Measurements from ENCODE around the gene KDELR3.

KDELR3 gene

DNA sequence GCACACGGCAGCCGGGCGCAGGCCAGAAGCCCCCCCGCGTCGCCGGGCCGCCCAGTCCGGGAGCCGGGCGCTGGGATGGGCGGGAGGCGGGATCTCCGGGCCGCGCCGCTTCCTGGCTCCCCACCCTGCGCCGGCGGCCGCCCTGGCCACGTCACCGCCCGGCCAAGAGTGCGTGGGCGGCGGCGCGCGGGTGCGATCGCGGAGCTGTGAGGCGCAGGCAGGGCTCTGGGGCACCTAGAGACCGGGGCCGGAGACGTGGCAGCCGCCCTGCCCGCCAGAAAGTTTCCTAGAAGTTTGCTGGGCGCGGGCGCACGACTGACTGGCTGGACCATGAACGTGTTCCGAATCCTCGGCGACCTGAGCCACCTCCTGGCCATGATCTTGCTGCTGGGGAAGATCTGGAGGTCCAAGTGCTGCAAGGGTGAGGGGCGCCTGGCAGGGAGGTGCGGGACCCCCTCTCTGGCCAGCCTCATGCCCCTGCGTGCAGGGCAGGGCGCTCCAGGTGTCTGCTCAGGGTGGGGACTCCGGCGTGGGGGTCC lies at the start of gene KDELR3:
Gene KDELR3, plus strand, starts transcription at position 193 of the 539 bp plus-strand sequence. Its CDS starts 138 bp downstream, at position 331.
- no peak for DNase-seq

GRCh38 chr22:38418589-38418988 lies 49.3 kb upstream of the KDELR3 start:
- DNase-seq: no peak

DNA sequence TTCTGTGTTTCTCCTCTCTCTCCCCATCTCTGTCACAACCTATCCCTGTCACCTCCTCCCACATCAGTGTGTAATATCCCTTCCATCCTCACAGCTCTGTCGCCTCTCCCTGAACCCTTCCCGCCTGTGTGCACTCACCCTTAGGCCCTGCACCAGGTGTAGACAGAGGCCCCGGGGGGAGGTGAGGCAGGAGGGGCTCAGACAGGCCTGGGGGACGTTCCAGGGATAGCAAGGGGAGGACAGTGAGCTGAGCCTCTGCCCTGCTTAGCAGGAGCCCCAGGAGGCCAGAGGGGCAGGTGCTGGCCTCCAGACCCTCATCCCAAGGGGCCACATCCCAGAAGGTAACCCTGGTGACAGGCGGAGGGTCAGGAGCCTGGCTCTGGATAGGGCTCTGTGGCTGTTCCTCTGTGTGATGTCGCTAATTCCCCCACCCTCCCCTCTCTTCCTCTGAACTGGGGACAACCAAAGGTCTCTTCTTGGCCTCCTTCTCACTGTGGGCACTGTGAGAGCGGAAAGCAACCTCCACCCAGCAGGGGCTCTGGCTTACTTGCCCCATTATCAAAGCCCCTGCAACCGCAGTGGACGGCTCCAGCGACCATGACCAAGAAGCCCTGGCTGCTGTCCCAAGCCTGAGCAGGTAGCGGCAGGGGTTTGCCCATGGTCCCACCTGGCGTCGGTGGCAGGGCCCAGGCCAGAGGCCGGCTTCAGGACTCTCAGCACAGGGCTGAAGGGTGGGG lies 48.6 kb upstream of the KDELR3 start:
- DNase-seq: no peak

DNA sequence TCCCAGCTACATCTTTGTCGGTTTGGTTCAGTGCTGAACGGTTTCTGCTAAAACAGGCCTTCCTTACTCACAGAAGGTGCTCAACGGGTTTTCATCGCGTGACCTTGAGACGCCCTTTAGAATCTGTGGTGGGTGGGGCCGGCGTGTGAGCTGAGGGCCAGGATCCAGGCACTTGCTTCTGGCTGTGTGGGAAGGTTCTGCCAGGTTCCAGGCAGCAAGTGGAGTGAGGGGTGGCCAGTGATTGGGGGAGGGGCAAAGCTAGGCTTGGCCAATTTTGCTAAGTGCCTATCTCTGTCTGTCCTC lies 48.1 kb upstream of the KDELR3 start:
- no peak for DNase-seq

DNA sequence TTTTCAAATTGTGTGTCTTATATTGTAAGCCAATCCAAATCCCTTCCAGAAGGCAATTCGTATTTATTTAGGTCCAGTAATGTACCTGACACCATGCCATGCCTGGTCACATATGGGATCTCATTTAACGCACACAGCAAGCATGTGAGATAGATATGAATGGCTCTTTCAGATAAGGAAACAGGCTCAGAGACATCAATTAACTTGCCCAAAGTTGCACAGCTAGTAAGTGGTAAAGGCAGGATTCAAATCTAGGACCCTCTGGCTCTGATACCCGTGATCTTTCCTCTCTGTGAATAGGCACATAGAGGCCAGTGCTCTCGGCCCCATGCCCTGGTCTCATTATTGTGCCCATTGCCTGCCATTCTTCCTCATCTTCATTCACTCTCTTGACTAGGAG lies 47.2 kb upstream of the KDELR3 start:
- DNase-seq: no peak

DNA sequence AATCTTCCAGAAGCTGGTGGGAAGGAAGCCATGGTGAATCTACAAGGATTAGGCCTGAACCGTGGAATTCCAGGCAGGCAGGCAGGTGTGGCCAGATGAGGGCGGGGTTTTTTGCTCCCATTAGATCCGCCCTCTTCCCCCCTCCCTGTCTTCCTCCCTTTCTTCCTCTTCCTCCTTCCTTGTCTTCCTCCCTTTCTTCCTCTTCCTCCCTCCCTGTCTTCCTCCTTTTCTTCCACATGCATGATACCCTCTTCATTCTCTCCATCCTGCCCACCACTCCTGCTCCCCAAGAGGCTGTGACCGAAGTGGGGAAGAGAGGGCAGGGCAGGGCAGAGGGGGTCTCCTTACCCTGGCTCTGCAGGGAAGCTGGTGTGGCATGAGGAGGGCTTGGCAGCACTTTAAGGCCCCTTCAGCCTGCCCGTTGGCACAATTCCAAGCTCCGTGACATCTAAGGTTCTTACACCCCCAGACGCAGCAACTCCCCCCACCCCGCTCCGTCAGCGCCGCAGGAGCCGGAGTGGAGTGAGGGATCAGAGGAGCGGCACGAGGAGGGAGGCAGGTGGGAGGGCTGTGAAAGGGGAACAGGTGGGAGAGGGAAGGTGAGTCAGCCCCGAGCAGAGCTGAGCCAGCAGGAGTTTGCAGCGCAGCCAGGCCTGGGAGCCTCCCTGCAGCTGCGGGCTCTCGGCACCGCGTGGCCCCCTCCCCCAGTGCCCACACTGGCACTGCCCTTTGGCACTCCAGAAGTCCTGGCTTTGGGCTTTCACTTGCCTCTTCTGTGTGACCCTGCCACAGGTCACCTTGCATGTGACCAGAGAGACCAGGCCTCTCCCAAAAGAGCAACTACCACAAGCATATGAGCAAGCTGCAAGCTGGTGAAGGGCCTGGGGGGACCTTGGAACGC lies 45.0 kb upstream of the KDELR3 start:
- no peak for DNase-seq

GRCh38 chr22:38423512-38424503 lies 44.1 kb upstream of the KDELR3 start:
- no peak for DNase-seq

GRCh38 chr22:38424525-38425080 lies 43.3 kb upstream of the KDELR3 start:
- no peak for DNase-seq

- DNase-seq: no peak
Measured at GRCh38 chr22:38426628-38427027, 41.3 kb upstream of the KDELR3 start.

DNA sequence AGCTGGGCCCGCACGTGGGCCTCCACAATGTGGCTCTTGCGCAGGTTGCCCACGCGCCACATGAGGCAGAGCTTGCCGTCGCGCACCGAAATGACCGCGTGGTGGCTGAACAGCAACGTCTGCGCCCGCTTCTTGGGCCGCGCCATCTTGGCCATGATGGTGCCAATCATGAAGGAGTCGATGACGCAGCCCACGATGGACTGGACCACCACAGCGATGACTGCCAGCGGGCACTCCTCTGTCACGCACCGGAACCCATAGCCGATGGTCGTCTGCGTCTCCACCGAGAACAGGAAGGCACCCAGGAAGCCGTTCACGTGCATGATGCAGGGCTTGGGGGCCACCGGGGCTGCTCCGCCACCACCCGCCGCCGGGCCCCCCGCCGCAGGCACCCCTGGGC lies 40.4 kb upstream of the KDELR3 start:
- DNase-seq: no peak

- DNase-seq: no peak
Measured at GRCh38 chr22:38427940-38428339, 40.0 kb upstream of the KDELR3 start.

DNA sequence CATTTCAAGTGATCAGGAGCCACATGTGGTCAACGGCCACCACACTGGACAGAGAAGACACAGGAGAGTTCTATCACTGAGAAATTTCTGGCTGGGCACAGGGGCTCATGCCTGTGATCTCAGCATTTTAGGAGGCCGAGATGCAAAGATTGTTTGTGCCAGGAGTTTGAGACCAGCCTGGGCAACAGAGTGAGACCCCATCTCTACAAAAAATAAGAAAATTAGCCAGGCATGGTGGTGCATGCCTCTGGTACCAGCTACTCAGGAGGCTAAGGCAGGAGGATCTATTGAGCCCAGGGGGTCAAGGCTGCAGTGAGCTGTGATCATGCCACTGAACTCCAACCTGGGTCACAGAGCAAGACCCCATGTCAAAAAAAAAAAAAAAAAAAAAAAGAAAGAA lies 39.2 kb upstream of the KDELR3 start:
- no peak for DNase-seq

DNA sequence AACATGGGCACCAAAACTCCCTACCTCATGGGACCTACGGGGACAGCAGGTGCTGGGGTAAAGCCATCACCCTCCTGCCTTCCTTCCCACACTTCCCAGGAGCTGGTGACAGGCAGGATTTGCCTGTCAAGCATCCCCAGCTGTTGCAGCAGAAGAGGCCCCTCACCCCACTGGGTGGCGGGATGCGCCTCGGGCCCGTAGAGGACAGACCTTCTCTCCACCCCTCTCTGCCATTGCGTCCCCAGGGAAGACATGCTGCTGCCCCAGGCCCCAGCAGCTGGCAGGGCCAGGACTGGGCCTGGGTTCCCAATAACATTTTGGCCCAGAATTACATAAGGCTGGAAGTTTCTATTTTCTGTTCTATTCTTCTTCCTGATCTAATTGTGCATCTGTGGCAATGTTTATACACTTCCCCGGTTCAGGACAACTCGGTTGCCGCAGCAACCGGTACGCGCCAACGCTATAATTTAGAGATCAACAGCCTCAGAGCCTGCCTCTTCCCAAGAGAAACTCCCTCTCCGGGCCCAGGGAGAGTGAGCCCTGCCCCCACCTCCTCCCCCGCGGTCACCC lies 38.3 kb upstream of the KDELR3 start:
- no peak for DNase-seq

DNA sequence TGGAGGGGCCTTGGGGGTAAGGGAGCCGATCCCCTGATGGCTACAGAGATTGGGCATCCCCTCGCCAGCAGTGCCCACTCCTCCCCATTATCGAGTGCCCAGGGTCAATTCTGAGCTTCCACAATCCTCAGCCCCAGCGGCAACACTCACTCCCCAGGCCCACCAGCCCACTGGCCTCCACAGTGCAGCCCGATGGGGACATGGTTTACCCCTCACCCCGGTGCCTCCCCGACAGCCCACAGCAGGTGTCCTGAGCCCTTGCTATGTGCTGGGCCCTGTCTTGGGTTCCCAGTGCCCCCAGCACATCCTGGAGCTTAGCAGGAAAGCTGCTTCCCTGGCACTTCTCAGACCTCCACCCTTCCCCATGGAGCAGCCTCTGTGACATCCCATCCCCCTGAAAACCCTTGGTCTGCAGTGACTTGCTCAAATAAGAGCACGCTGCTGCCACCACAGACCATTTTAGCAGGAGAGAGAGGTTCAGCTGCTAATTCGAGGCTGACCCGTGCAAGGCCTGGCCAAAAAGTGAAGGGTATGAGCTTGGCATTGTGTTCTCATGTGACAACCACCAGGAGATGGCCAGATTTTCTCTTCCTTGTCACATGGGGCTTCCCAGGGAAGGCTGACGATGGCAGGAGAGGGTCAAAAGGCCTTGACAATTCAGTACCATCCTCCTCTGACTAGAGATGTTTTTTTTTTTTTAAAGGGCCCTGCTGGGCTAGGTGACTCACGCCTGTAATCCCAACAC lies 36.5 kb upstream of the KDELR3 start:
- DNase-seq: no peak

DNA sequence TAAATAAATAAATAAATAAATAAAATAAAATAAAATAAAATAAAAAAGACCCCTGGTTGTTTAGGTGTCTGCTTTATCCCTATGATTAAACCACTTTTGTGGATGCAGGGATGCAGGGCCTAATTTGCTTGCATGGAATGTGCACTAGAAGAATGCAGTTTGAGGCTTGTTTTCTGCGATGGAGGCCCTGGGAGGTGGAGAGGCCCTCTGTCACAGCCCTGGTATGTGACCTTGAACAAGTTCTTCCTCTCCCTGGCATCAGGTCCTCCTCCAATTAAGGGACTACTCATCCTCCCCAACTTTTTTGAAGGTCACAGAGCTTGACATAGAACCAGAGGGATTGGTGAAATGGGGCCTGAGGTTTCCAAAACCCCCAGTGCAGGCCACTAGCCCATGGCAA lies 35.6 kb upstream of the KDELR3 start:
- no peak for DNase-seq

DNA sequence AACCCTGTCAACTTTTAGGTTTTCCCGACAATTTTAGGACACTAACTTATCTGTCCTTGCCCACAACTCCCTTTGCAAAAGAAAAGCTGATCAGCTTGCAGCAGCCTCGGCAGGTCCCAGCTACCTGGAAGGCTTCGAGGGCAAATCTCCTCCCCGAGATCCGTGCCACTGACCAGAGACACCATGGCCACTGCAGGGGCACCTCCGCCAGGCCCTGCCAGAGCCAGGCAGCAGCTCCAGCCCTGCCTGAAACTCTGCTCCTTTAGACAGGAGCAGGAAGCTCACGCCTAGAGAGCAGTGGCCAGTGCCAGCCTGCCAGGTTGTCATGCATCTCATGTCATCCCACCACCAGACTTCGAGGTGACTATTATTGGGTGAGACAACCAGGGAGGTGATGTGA lies 34.0 kb upstream of the KDELR3 start:
- DNase-seq: no peak

DNA sequence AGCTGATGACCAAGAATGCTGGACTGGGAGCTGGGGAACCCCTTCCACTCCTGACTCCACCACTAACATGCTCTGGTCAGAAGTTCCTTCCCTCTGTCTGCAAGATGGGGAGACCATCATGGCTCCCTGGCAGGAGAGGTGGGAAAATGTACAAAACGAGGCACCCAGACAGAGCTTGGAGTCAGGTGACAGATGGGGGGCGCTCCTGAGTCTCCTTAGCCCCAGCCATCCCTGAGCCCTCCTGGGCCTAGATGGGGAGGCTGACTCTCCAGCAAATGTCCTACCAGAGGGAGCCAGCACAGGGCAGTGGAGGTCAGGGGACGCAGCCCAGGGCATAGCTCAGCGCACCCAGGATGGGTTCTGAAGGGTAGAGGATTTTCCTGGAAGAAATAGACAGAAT lies 32.9 kb upstream of the KDELR3 start:
- DNase-seq: no peak

DNA sequence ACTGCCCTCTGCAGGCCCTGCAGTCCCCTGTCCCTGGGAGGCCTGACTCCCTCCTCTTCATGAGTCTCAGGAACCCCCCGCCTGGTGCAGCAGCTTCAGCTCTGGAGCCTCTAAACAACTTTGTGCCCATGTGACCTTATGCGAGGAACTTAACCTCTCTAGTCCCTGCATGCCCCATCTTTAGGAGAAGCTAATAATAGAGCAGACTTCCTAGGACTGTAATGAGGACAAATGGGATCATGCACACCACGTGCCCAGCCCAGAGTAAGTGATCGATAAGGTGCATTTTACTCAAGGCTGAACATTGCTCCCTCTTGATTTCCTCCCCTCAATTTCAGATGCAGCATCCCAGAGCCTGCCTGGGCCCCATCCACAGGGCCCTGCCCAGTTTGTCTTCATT lies 31.9 kb upstream of the KDELR3 start:
- DNase-seq: no peak

GRCh38 chr22:38436629-38437395 lies 31.1 kb upstream of the KDELR3 start:
- DNase-seq: no peak

- no peak for DNase-seq
Measured at GRCh38 chr22:38437416-38437815, 30.5 kb upstream of the KDELR3 start.

Measured in NCI-H1930 (cell line).